HEK293 (cell line): ENCODE measurements around the gene THSD4.

Experiments used
- CTCF ChIP-seq: fragments of 450-650 bp; formaldehyde crosslinking; IDR thresholded peaks from 2 replicates; pipeline ENCODE4 v1.5.1; 2016; ENCODE audit warnings: missing biosample characterization, missing genetic modification characterization
- TCF7L2 ChIP-seq: IDR thresholded peaks from 2 replicates; pipeline ENCODE4 v1.6.1; 2011; ENCODE audit warnings: low read depth, mild to moderate bottlenecking, inconsistent platforms, low read length, moderate library complexity, borderline replicate concordance
- ZNF23 ChIP-seq: fragments of 450-650 bp; formaldehyde crosslinking; IDR thresholded peaks from 2 replicates; pipeline ENCODE4 v1.5.1; 2016; ENCODE audit warnings: missing biosample characterization, missing genetic modification characterization, borderline replicate concordance
- ZNF791 ChIP-seq: fragments of 450-650 bp; formaldehyde crosslinking; IDR thresholded peaks from 2 replicates; pipeline ENCODE4 v1.5.1; 2016; ENCODE audit warnings: missing biosample characterization, missing genetic modification characterization

GRCh38 chr15:71682001-71682400, 566.7 kb downstream of the THSD4 start:
- TF ChIP-seq CTCF (tag by site-specific recombination): no peak
- no peak for TF ChIP-seq TCF7L2
- no peak for TF ChIP-seq ZNF23 (tag by site-specific recombination)
- TF ChIP-seq ZNF791 (tag by site-specific recombination): no peak
